PC-9 (cell line): ENCODE measurements around the gene AK9.

ENCODE experiments used
- CTCF ChIP-seq: fragments of 200-600 bp; sonication (generic); conservative IDR thresholded peaks from 2 replicates; pipeline ENCODE4 v1.6.1; 2017; ENCODE audit warnings: mixed run types, antibody characterized with exemption, mild to moderate bottlenecking, moderate library complexity
- EZH2 ChIP-seq: fragments of 200-600 bp; sonication (generic); IDR thresholded peaks from 2 replicates; pipeline ENCODE4 v1.8.0; 2017; ENCODE audit warnings: antibody characterized with exemption, low read depth

DNA sequence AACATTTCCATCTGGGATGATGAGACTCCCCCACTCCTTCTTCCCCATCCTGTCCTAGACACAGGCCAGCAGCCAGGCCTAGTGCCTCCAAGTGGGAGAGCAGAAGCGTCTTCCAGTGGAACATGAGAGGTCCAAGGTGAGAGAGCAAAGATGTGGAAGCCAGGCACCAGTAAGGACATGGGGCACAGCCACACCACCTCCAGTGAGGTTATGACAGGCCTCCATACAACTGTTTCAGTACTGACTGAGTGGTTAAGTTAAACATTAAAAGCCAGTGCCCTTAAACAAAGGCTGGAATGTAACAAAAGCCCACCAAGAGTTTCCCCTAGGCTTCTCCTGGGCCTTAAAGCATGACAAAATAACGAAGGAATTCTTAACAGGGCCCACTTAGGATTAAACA is 213.3 kb downstream of the AK9 start:
- no peak for TF ChIP-seq CTCF
- TF ChIP-seq EZH2: no peak
